Measurements from ENCODE around the gene SLC25A11. TPM values are rescaled to one million over a fixed set of nuclear protein-coding genes. Genes with fewer than 3 reads are reported as not detected.

Gene SLC25A11
- total and polyA plus RNA-seq, 5 donors from 2014 or later, result 22.6 to 78.4 (median 72.6) TPM

GRCh38 chr17:4950746-4951204, 10.9 kb upstream of the SLC25A11 start, which contains the start of gene ENO3:
ENO3 (plus strand) TSS chr17:4951119; CDS start chr17:4951830, 711 bp downstream.
- Mint-ChIP-seq H3K4me3 (peak within 1 kb of the TSS; percentile 84 to 94 (median 86)), H3K4me1 (peaks cover 0 to 29% (median 14%) of the 10 kb centered on the region in 4 donors), H3K9me3 (peaks cover 0 to 1% (median 0%) of the 10 kb centered on the region in 7 donors), H3K27me3 (peaks cover 4% of the 10 kb centered on the region), H3K27ac (peak within 1 kb of the TSS; percentile 77 to 90 (median 77)), H3K36me3 (peaks cover 10% of the 10 kb centered on the region)
- no peak within 1 kb of the TSS for H3K4me3 ChIP-seq (ENCODE audit: low read depth, low read length)
- DNase-seq (no peak), ATAC-seq (ENCODE audit: low read depth in 2 of 2) (no peak)
- no peaks in the 10 kb centered on the region for H3K9me3 ChIP-seq (ENCODE audit: control insufficient read depth in 2 of 2, low read length in 2 of 2)
- H3K27me3 ChIP-seq (ENCODE audit: control insufficient read depth, insufficient read depth, low read length), result no peaks in the 10 kb centered on the region
- peak within 1 kb of the TSS; percentile 97 for H3K27ac ChIP-seq (ENCODE audit: insufficient read depth, low read length, poor library complexity, severe bottlenecking)
- peaks cover 32% of the 10 kb centered on the region for H3K4me1 ChIP-seq (ENCODE audit: control insufficient read depth, insufficient read depth, low read length, poor library complexity, severe bottlenecking)
- peaks cover 13% of the 10 kb centered on the region for H3K36me3 ChIP-seq (ENCODE audit: control insufficient read depth, insufficient read depth, low read length)

GRCh38 chr17:4950075-4950745, 10.4 kb upstream of the SLC25A11 start:
- DNase-seq, result peak in 2 of 3 donors; percentile 29 to 65
- H3K27me3 ChIP-seq (ENCODE audit: control insufficient read depth, insufficient read depth, low read length), result no peaks in the 10 kb centered on the region
- H3K4me1 Mint-ChIP-seq, result peaks cover 0 to 35% (median 19%) of the 10 kb centered on the region in 4 donors
- H3K36me3 Mint-ChIP-seq, result peaks cover 16% of the 10 kb centered on the region
- peak; percentile 2 to 4 for ATAC-seq (ENCODE audit: low read depth in 2 of 2)
- H3K4me1 ChIP-seq (ENCODE audit: control insufficient read depth, insufficient read depth, low read length, poor library complexity, severe bottlenecking), result peaks cover 38% of the 10 kb centered on the region
- peaks cover 0 to 1% (median 0%) of the 10 kb centered on the region in 7 donors for H3K9me3 Mint-ChIP-seq
- H3K4me3 Mint-ChIP-seq, result peak overlapping the region; percentile 84 to 94 (median 86)
- H3K27ac ChIP-seq (ENCODE audit: insufficient read depth, low read length, poor library complexity, severe bottlenecking), result peak overlapping the region; percentile 97
- no peak overlapping the region for H3K4me3 ChIP-seq (ENCODE audit: low read depth, low read length)
- H3K36me3 ChIP-seq (ENCODE audit: control insufficient read depth, insufficient read depth, low read length), result peaks cover 19% of the 10 kb centered on the region
- peak overlapping the region in 2 of 3 donors; percentile 77 to 90 for H3K27ac Mint-ChIP-seq
- peaks cover 4% of the 10 kb centered on the region for H3K27me3 Mint-ChIP-seq
- H3K9me3 ChIP-seq (ENCODE audit: control insufficient read depth in 2 of 2, low read length in 2 of 2), result no peaks in the 10 kb centered on the region

DNA sequence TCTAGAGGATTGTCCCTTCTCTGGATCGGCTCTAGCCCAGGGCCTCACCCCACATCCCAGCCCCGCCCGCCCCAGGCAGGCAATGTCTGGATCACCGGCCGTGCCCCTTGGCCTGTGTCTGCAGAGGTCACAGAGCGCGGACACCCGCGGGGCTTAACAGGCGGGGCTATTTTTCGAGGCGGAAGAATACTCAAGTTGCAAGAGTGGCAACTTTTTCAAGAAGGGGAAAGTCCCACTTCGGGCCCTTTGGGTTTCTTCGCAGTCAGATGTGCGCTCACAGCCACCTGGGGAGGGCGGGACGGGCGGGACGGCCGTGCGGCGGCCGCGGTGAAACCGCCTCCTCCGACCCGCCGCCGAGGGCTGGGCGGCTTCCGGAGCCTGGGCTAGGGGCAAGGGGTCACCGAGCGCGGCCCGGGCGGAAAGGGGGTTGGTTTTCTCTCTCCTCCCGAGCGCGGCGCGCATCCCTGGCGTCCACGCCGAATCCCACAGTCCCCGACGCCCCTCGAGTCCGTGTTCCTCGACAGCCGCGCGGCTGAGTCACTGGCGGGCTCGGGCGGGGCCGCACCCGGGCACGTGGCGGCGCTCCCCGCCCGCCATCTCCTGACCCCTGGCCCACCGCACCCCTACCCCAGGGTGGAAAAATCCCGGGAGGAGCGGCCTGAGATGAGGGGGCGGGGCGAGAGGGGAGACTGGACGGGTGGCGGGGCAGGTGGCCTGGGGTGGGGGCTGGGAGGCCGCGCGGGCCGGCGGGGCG, 9.7 kb upstream of the SLC25A11 start:
- ATAC-seq (ENCODE audit: low read depth in 2 of 2), result peak; percentile 28 to 29

DNA sequence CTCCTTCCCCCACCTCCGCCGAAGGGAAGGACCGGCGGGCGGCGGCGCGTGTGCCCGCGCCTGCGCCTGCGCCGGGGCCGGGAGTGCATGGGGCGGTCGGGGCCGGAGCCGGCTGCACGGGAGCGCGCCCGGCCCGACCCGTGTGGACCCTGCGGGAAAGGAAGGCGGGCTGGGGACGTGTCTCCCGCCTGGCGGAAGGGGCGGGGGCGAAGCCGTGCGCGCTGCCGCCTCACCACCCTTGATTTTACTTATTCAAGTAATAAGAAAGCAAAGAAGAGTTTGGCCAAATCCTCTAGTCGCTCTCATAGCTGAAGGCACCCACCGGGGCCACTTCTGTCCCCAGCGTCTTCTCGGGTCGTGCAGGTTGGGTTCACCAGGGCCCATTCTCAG, 9.1 kb upstream of the SLC25A11 start:
- Histone ChIP-seq H3K27ac (ENCODE audit: insufficient read depth, low read length, poor library complexity, severe bottlenecking) (peak overlapping the region; percentile 97), H3K9me3 (ENCODE audit: control insufficient read depth in 2 of 2, low read length in 2 of 2) (no peaks in the 10 kb centered on the region), H3K36me3 (ENCODE audit: control insufficient read depth, insufficient read depth, low read length) (peaks cover 23% of the 10 kb centered on the region), H3K4me3 (ENCODE audit: low read depth, low read length) (peak overlapping the region; percentile 86), H3K4me1 (ENCODE audit: control insufficient read depth, insufficient read depth, low read length, poor library complexity, severe bottlenecking) (peaks cover 51% of the 10 kb centered on the region), H3K27me3 (ENCODE audit: control insufficient read depth, insufficient read depth, low read length) (no peaks in the 10 kb centered on the region)
- peak; percentile 28 to 39 for ATAC-seq (ENCODE audit: low read depth in 2 of 2)
- Mint-ChIP-seq H3K9me3 (peaks cover 0 to 3% (median 0%) of the 10 kb centered on the region in 7 donors), H3K4me3 (peak overlapping the region; percentile 95 to 99 (median 98)), H3K27ac (peak overlapping the region; percentile 83 to 97 (median 94)), H3K4me1 (peaks cover 0 to 47% (median 31%) of the 10 kb centered on the region in 4 donors), H3K36me3 (peaks cover 23% of the 10 kb centered on the region), H3K27me3 (peaks cover 4% of the 10 kb centered on the region)
- peak; percentile 66 to 88 (median 80) for DNase-seq

More for the DNA sequence above, 9.7 kb upstream of the SLC25A11 start:
- peaks cover 0 to 1% (median 0%) of the 10 kb centered on the region in 7 donors for H3K9me3 Mint-ChIP-seq
- H3K36me3 Mint-ChIP-seq, result peaks cover 20% of the 10 kb centered on the region
- Histone ChIP-seq H3K9me3 (ENCODE audit: control insufficient read depth in 2 of 2, low read length in 2 of 2) (no peaks in the 10 kb centered on the region), H3K27ac (ENCODE audit: insufficient read depth, low read length, poor library complexity, severe bottlenecking) (peak overlapping the region; percentile 97), H3K36me3 (ENCODE audit: control insufficient read depth, insufficient read depth, low read length) (peaks cover 23% of the 10 kb centered on the region), H3K27me3 (ENCODE audit: control insufficient read depth, insufficient read depth, low read length) (no peaks in the 10 kb centered on the region), H3K4me3 (ENCODE audit: low read depth, low read length) (peak overlapping the region; percentile 86), H3K4me1 (ENCODE audit: control insufficient read depth, insufficient read depth, low read length, poor library complexity, severe bottlenecking) (peaks cover 45% of the 10 kb centered on the region)
- peaks cover 4% of the 10 kb centered on the region for H3K27me3 Mint-ChIP-seq
- peak overlapping the region; percentile 83 to 97 (median 90) for H3K27ac Mint-ChIP-seq
- peak overlapping the region; percentile 95 to 99 (median 98) for H3K4me3 Mint-ChIP-seq
- peaks cover 0 to 42% (median 25%) of the 10 kb centered on the region in 4 donors for H3K4me1 Mint-ChIP-seq
- DNase-seq, result peak; percentile 71 to 94 (median 83)

DNA sequence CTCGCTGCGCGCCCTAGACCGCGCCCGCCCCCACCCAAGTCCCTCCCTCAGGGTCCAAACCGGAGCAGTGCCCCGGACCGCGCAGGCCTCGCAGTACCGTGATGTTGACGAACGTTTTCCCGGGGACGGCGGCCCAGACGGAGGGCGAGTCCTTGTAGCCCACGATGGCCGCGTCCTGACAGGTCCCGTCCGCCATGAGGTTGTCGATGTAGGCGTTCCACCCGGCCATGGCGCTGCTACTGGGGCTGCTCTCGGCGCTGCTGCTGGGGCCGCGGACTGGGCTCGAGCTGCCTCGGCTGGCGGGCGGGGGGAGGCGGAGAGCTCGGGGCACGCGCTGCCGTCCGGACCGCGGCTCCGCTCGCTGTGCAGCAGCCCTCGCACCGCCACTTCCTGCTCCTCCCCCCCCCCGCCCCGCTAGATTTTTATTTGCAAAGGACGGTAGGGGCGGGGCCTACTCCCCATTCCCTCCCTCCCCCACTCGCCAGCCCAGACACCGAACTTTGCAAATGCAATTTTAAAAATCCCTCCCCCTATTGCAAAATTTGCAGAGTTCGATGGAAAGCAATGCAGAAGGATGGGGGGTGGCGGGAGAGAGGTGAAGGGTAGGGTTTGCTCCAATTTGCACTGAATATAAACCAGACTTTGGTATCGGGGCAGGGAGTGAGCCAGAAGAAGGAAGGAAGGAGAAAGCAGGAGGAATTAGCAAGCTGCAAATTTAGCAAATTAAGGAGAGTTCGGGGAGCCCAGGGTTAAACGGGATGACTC, 8.5 kb upstream of the SLC25A11 start, which contains the start of gene PFN1:
Gene PFN1 (minus strand): TSS at position 365 of the 765 bp plus-strand sequence. CDS start 136 bp downstream, at position 229.
- Histone ChIP-seq H3K27ac (ENCODE audit: insufficient read depth, low read length, poor library complexity, severe bottlenecking) (peak within 1 kb of the TSS; percentile 97), H3K4me3 (ENCODE audit: low read depth, low read length) (peak within 1 kb of the TSS; percentile 96), H3K27me3 (ENCODE audit: control insufficient read depth, insufficient read depth, low read length) (no peaks in the 10 kb centered on the region), H3K4me1 (ENCODE audit: control insufficient read depth, insufficient read depth, low read length, poor library complexity, severe bottlenecking) (peaks cover 57% of the 10 kb centered on the region), H3K9me3 (ENCODE audit: control insufficient read depth in 2 of 2, low read length in 2 of 2) (no peaks in the 10 kb centered on the region), H3K36me3 (ENCODE audit: control insufficient read depth, insufficient read depth, low read length) (peaks cover 27% of the 10 kb centered on the region)
- peak; percentile 47 to 51 for ATAC-seq (ENCODE audit: low read depth in 2 of 2)
- H3K36me3 Mint-ChIP-seq, result peaks cover 23% of the 10 kb centered on the region
- peaks cover 0 to 53% (median 33%) of the 10 kb centered on the region in 4 donors for H3K4me1 Mint-ChIP-seq
- H3K4me3 Mint-ChIP-seq, result peak within 1 kb of the TSS; percentile 95 to 99 (median 98)
- peaks cover 4% of the 10 kb centered on the region for H3K27me3 Mint-ChIP-seq
- peak; percentile 82 to 97 (median 91) for DNase-seq
- peak within 1 kb of the TSS; percentile 95 to 99 (median 97) for H3K27ac Mint-ChIP-seq
- peaks cover 0 to 3% (median 0%) of the 10 kb centered on the region in 7 donors for H3K9me3 Mint-ChIP-seq

DNA sequence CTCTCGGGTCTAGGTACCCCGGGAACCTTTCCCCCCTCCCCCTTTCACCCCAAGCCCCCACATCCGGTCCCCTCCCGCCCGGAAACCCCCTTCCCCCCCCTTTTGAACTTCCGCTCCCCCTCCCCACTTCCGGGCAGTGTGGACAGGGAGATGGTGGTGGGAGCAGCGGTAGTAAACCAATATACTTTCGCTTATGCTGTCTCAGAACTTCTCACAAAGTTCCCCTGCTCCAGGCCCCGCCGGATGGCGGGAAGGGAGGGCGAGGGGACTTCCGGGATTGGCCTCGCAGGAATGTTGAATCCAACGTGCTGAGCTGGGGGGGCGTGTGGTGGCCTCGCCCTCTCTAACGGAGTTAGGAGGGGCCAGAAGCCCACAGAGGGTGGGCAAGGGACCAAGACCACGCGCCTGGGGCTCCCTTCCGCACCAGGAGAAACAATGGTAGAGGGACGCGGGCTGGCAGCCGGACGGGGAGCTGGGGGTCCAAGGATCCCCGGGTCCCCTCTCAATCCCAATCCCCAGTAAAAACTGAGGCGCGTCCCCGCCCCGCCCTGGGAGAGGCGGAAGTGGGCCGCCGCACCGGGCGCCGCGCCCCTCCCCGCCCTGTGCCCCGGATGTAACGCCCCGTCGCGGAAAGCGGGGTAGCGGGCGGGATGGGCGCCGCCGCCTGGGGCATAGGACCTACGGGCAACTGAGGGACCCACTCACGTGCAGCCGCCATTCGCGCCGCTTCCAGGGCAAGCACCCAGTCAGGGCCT, 7.7 kb upstream of the SLC25A11 start:
- Mint-ChIP-seq H3K36me3 (peaks cover 23% of the 10 kb centered on the region), H3K4me1 (peaks cover 0 to 59% (median 35%) of the 10 kb centered on the region in 4 donors), H3K9me3 (peaks cover 0 to 3% (median 0%) of the 10 kb centered on the region in 7 donors), H3K27me3 (peaks cover 4% of the 10 kb centered on the region), H3K27ac (peak overlapping the region; percentile 82 to 97 (median 95)), H3K4me3 (peak overlapping the region; percentile 95 to 99 (median 98))
- Histone ChIP-seq H3K9me3 (ENCODE audit: control insufficient read depth in 2 of 2, low read length in 2 of 2) (no peaks in the 10 kb centered on the region), H3K27me3 (ENCODE audit: control insufficient read depth, insufficient read depth, low read length) (no peaks in the 10 kb centered on the region), H3K36me3 (ENCODE audit: control insufficient read depth, insufficient read depth, low read length) (peaks cover 35% of the 10 kb centered on the region), H3K27ac (ENCODE audit: insufficient read depth, low read length, poor library complexity, severe bottlenecking) (peak overlapping the region; percentile 97), H3K4me3 (ENCODE audit: low read depth, low read length) (peak overlapping the region; percentile 96), H3K4me1 (ENCODE audit: control insufficient read depth, insufficient read depth, low read length, poor library complexity, severe bottlenecking) (peaks cover 64% of the 10 kb centered on the region)
- DNase-seq, result peak; percentile 62 to 90 (median 71)
- ATAC-seq (ENCODE audit: low read depth in 2 of 2), result peak; percentile 26 to 30
